HepG2 (cell line): ENCODE data around the gene MRPL34. TPM values are rescaled to one million over a fixed set of nuclear protein-coding genes. Genes with fewer than 3 reads are reported as not detected.

ENCODE experiments used
- ARNT ChIP-seq: fragments of 450-650 bp; IDR thresholded peaks from 2 replicates; pipeline ENCODE4 v1.6.1; 2017
- CAMTA2 ChIP-seq: sonication (generic); formaldehyde crosslinking; IDR thresholded peaks from 2 replicates; pipeline ENCODE4 v1.4.0; 2020; ENCODE audit warnings: mild to moderate bottlenecking, missing genetic modification reagents, borderline replicate concordance
- CCAR2 ChIP-seq: fragments of 200-400 bp; formaldehyde crosslinking; optimal IDR thresholded peaks from 2 replicates; pipeline ENCODE3; 2018; ENCODE audit warnings: low read depth, mild to moderate bottlenecking, low read length, moderate library complexity
- DR1 ChIP-seq: sonication (generic); formaldehyde crosslinking; IDR thresholded peaks from 2 replicates; pipeline ENCODE4 v1.8.0; 2021; ENCODE audit warnings: mild to moderate bottlenecking, missing genetic modification reagents, inconsistent platforms
- KLF11 ChIP-seq: IDR thresholded peaks from 2 replicates; pipeline ENCODE4 v1.6.1; 2016; ENCODE audit warnings: missing compliant biosample characterization
- MAZ ChIP-seq, 2 experiments: sonication (generic) in 1 of 2; formaldehyde crosslinking in 1 of 2; IDR thresholded peaks; 2 replicates each; pipeline versions ENCODE4 v1.5.0 to v1.6.1; 2012 to 2020; ENCODE audit warnings: low read depth in 2 of 2, mild to moderate bottlenecking in 2 of 2, borderline replicate concordance in 1 of 2, improper control_type of control experiment in 1 of 2, low read length in 1 of 2, missing genetic modification reagents in 1 of 2, moderate library complexity in 1 of 2
- NFKBIZ ChIP-seq: IDR thresholded peaks from 2 replicates; pipeline ENCODE4 v1.6.1; 2018; ENCODE audit warnings: missing genetic modification reagents, missing compliant biosample characterization
- NFYB ChIP-seq: sonication (generic); formaldehyde crosslinking; IDR thresholded peaks from 2 replicates; pipeline ENCODE4 v1.4.0; 2020; ENCODE audit warnings: missing genetic modification reagents
- NFYC ChIP-seq: IDR thresholded peaks from 2 replicates; pipeline ENCODE4 v1.6.1; 2016; ENCODE audit warnings: missing genetic modification reagents, missing compliant biosample characterization
- PLRG1 ChIP-seq: fragments of 450-650 bp; conservative IDR thresholded peaks from 2 replicates; pipeline ENCODE4 v1.6.1; 2016
- SMC3 ChIP-seq: IDR thresholded peaks from 2 replicates; pipeline ENCODE4 v1.6.1; 2011; ENCODE audit warnings: low read length, improper control_type of control experiment
- SNAI1 ChIP-seq: sonication (generic); formaldehyde crosslinking; IDR thresholded peaks from 2 replicates; pipeline ENCODE4 v1.5.0; 2020; ENCODE audit warnings: mild to moderate bottlenecking, missing genetic modification reagents, borderline replicate concordance
- SP1 ChIP-seq, 2 experiments: fragments of 450-650 bp in 1 of 2; sonication (generic) in 1 of 2; formaldehyde crosslinking in 1 of 2; IDR thresholded peaks; 2 replicates each; pipeline versions ENCODE4 v1.4.0 to v1.6.1; 2016 to 2020; ENCODE audit warnings: missing genetic modification reagents in 1 of 2
- SP4 ChIP-seq: sonication (generic); formaldehyde crosslinking; IDR thresholded peaks from 2 replicates; pipeline ENCODE4 v1.8.1; 2023; ENCODE audit warnings: mild to moderate bottlenecking, missing genetic modification reagents
- TBP ChIP-seq: sonication (generic); formaldehyde crosslinking; IDR thresholded peaks from 2 replicates; pipeline ENCODE4 v1.5.0; 2020; ENCODE audit warnings: missing genetic modification reagents
- TCF7 ChIP-seq: sonication (generic); IDR thresholded peaks from 2 replicates; pipeline ENCODE4 v1.6.1; 2016; ENCODE audit warnings: antibody characterized with exemption, low read depth
- UBTF ChIP-seq: sonication (generic); formaldehyde crosslinking; IDR thresholded peaks from 2 replicates; pipeline ENCODE4 v1.4.0; 2020; ENCODE audit warnings: mild to moderate bottlenecking, missing genetic modification reagents
- ZC3H13 ChIP-seq: sonication (generic); formaldehyde crosslinking; IDR thresholded peaks from 2 replicates; pipeline ENCODE4 v1.8.1; 2023; ENCODE audit warnings: mild to moderate bottlenecking, missing genetic modification reagents, moderate library complexity
- ZFAT ChIP-seq: sonication (generic); formaldehyde crosslinking; conservative IDR thresholded peaks from 2 replicates; pipeline ENCODE4 v1.8.1; 2023; ENCODE audit warnings: missing genetic modification reagents, inconsistent platforms
- ZNF253 ChIP-seq: sonication (generic); formaldehyde crosslinking; IDR thresholded peaks from 2 replicates; pipeline ENCODE4 v1.8.0; 2022; ENCODE audit warnings: mild to moderate bottlenecking, missing genetic modification reagents, borderline replicate concordance
- polyA plus RNA-seq, 8 experiments: library from polyadenylated mRNA; depleted of rRNA in 3 of 8; stranded (reverse) in 7 of 8; unstranded in 1 of 8; fragments of >200 nt; fragmentation: Illumina TruSeq in 4 of 8; extraction: Trizol in 4 of 8; gene quantifications; 2 replicates each; pipeline versions ENCODE4 v1.2.1 to v1.2.3, GENCODE V29; 2011 to 2016; ENCODE audit warnings: low read depth in 4 of 8, missing spikeins in 1 of 8, mixed read lengths in 1 of 8; ENCODE audit not compliant: insufficient read depth in 1 of 8
- total RNA-seq, 5 experiments: library from RNA; depleted of rRNA; stranded (reverse); fragments of >200 nt; fragmentation: Illumina TruSeq; extraction: Trizol; gene quantifications; 2 replicates each; pipeline ENCODE4 v1.2.3, GENCODE V29; 2016; ENCODE audit warnings: low read depth in 1 of 5
- TF ChIP-seq, protein P1 (sequence below): sonication (generic); formaldehyde crosslinking; IDR thresholded peaks from 2 replicates; pipeline ENCODE4 v1.8.0; 2022; ENCODE audit warnings: low read depth, missing genetic modification reagents
- TF ChIP-seq, protein P2 (sequence below): sonication (generic); formaldehyde crosslinking; IDR thresholded peaks from 2 replicates; pipeline ENCODE4 v1.5.1; 2020; ENCODE audit warnings: missing genetic modification reagents, mild to moderate bottlenecking, borderline replicate concordance
- TF ChIP-seq, protein P3 (sequence below): sonication (generic); formaldehyde crosslinking; IDR thresholded peaks from 2 replicates; pipeline ENCODE4 v1.5.0; 2020; ENCODE audit warnings: missing genetic modification reagents, mild to moderate bottlenecking, borderline replicate concordance

Gene MRPL34
- total and polyA plus RNA-seq, 2 of the 13 experiments (the other 11 are each of a cell fraction or from before 2014, with no cell fraction given): 74.0 to 77.3 TPM

- TF ChIP-seq UBTF (no peak), CAMTA2 (CRISPR knock-in tag) (no peak), ARNT (no peak), ZNF253 (no peak), ZC3H13 (0 out of 2 replicates have a peak, but pooled peaks have one; percentile 39), NFKBIZ (CRISPR knock-in tag) (no peak), SNAI1 (CRISPR knock-in tag) (no peak), NFYB (CRISPR knock-in tag) (peak; percentile 82), ZFAT (no peak), PLRG1 (no peak), SP4 (CRISPR knock-in tag) (peak; percentile 67; the same call in 1 of the 2 replicates), KLF11 (CRISPR knock-in tag) (no peak), TBP (CRISPR knock-in tag) (no peak), MAZ (IDR thresholded peaks at IDR 0.05; ENCODE audit: borderline replicate concordance, low read depth, low read length) (no peak), MAZ (CRISPR knock-in tag; IDR thresholded peaks at IDR 0.05; ENCODE audit: low read depth) (no peak), SMC3 (no peak), TCF7 (no peak), SP1 (IDR thresholded peaks at IDR 0.05) (no peak), SP1 (CRISPR knock-in tag; IDR thresholded peaks at IDR 0.05) (peak; percentile 57; the same call in 1 of the 2 replicates), DR1 (no peak), NFYC (peak; percentile 82), CCAR2 (no peak)
- TF ChIP-seq, protein P1, sequence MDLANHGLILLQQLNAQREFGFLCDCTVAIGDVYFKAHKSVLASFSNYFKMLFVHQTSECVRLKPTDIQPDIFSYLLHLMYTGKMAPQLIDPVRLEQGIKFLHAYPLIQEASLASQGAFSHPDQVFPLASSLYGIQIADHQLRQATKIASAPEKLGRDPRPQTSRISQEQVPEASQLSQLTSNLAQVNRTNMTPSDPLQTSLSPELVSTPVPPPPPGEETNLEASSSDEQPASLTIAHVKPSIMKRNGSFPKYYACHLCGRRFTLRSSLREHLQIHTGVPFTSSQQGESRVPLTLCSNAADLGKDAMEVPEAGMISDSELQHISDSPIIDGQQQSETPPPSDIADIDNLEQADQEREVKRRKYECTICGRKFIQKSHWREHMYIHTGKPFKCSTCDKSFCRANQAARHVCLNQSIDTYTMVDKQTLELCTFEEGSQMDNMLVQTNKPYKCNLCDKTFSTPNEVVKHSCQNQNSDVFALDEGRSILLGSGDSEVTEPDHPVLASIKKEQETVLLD (CRISPR knock-in tag): no peak
- TF ChIP-seq, protein P2, sequence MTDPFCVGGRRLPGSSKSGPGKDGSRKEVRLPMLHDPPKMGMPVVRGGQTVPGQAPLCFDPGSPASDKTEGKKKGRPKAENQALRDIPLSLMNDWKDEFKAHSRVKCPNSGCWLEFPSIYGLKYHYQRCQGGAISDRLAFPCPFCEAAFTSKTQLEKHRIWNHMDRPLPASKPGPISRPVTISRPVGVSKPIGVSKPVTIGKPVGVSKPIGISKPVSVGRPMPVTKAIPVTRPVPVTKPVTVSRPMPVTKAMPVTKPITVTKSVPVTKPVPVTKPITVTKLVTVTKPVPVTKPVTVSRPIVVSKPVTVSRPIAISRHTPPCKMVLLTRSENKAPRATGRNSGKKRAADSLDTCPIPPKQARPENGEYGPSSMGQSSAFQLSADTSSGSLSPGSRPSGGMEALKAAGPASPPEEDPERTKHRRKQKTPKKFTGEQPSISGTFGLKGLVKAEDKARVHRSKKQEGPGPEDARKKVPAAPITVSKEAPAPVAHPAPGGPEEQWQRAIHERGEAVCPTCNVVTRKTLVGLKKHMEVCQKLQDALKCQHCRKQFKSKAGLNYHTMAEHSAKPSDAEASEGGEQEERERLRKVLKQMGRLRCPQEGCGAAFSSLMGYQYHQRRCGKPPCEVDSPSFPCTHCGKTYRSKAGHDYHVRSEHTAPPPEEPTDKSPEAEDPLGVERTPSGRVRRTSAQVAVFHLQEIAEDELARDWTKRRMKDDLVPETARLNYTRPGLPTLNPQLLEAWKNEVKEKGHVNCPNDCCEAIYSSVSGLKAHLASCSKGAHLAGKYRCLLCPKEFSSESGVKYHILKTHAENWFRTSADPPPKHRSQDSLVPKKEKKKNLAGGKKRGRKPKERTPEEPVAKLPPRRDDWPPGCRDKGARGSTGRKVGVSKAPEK: no peak
- TF ChIP-seq, protein P3, sequence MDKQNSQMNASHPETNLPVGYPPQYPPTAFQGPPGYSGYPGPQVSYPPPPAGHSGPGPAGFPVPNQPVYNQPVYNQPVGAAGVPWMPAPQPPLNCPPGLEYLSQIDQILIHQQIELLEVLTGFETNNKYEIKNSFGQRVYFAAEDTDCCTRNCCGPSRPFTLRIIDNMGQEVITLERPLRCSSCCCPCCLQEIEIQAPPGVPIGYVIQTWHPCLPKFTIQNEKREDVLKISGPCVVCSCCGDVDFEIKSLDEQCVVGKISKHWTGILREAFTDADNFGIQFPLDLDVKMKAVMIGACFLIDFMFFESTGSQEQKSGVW (CRISPR knock-in tag): no peak
Measured at GRCh38 chr19:17332677-17333581, 27.3 kb downstream of the MRPL34 start (continued).
